Endothelial cell of umbilical vein (primary cell): Measurements from ENCODE around the gene TEX29.

Experiments used
- CTCF ChIP-seq, 2 donors: IDR thresholded peaks; 1 replicate in 1 of 2; 2 replicates in 1 of 2; pipeline ENCODE4 v1.5.1; 2011; ENCODE audit warnings: low read length in 2 of 2, mild to moderate bottlenecking in 2 of 2, moderate library complexity in 2 of 2, control low read depth in 1 of 2, inconsistent platforms in 1 of 2, low read depth in 1 of 2; ENCODE audit not compliant: insufficient read depth in 1 of 2; ENCODE audit errors: extremely low read depth in 1 of 2
- MYC ChIP-seq: IDR thresholded peaks from one replicate; pipeline ENCODE4 v1.6.1; 2011; ENCODE audit warnings: mild to moderate bottlenecking, low read depth, low read length
- POLR2A ChIP-seq: IDR thresholded peaks from 2 replicates; pipeline ENCODE4 v1.6.1; 2012; ENCODE audit warnings: low read depth, mild to moderate bottlenecking, control low read depth, low read length
- POLR2AphosphoS5 ChIP-seq: IDR thresholded peaks from 2 replicates; pipeline ENCODE4 v1.6.1; 2012; ENCODE audit warnings: low read depth, mild to moderate bottlenecking, control low read depth, low read length, moderate library complexity; ENCODE audit not compliant: insufficient read depth

DNA sequence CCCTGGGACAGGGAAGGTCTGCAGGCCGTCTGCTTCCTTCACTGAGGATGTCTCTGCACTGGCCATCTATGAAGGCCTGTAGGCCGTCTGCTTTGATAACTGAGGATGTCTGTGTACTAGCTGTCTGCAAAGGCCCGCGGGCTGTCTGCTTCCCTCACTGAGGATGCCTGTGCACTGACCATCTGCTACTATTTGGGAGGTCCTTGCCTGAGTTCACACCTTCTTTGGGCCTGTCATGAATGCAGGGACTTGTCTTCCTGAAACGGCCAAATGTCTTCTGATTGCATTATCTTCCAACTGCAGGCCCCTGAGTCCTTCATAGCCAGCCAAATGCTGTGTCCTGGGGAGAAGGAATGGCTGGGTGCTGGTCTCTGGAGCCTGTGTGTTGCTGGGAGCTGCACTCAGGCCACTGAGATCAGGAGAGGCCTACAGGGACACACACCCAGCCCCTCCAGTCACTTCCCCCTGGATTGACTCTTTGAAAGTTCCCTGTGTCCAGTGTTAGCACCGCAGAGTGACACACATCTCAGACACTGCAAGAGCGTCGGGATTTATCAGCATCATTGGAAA is 72.9 kb downstream of the TEX29 start:
- TF ChIP-seq CTCF (IDR thresholded peaks at IDR 0.05; ENCODE audit: extremely low read depth in 1 of 2, insufficient read depth in 1 of 2, low read depth in 1 of 2, low read length in 2 of 2) (no peak), POLR2A (no peak), MYC (no peak), POLR2AphosphoS5 (no peak)
